ENCODE results near the gene TUBA4A.

- TF ChIP-seq POLR2A (IDR thresholded peaks at IDR 0.05) (no peak), CTCF (IDR thresholded peaks at IDR 0.05) (no peak)
Observed at GRCh38 chr2:219268294-219268693, 14.6 kb upstream of the TUBA4A start.
